GM20431 (cell line): ENCODE measurements around the gene ADCK1.
"Not testable (repeated sequence)": the region's sequence is repeated elsewhere in the genome, so short reads cannot be mapped to it uniquely, and the experiment has no call there.

Experiments
- in situ Hi-C: fragments of 300-500 bp; cut with MseI, MboI; formaldehyde crosslinking; loops from one replicate; pipeline ENCODE4 v1.15.0; 2020; ENCODE audit warnings: low sequenced_read_pairs; ENCODE audit not compliant: unreplicated experiment

ADCK1 gene

DNA sequence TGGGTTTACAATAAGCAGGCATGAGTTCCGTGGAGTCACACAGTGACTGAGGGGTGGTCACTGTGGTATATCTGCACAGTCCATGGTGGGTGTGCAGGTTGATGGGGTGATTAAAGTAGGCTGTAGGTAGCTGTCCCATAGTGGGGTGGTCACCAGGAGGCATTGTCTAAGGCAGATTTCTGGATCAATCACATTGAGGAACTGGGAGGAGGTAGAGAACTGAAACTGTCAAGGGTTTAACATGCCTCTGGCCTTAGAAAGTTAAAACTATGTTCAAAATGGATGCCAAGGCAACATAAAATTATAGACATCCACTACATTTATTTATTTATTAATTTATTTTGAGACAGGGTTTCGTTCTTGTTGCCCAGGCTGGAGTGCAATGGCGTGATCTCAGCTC is 8.3 kb downstream of the ADCK1 start:
- in situ Hi-C loops = no loop called here

DNA sequence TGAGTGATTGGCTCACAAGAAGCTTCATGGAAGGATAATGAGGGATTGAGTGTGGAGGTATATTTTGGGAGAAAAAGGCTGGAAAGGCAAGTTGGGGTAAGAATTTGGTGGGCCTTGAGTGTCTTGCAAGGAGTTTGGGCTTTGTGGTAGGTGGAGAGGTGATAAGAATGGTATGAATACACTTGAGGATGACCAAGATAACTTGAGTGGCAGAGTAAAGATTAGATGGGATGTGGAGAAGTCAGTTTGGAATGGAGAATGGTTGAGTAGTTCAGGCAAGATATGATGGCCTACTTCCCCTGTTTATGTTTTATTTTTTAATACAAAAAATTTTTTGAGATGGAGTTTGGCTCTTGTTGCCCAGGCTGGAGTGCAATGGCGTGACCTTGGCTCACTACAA is 9.1 kb downstream of the ADCK1 start:
- in situ Hi-C loops = no loop called here

DNA sequence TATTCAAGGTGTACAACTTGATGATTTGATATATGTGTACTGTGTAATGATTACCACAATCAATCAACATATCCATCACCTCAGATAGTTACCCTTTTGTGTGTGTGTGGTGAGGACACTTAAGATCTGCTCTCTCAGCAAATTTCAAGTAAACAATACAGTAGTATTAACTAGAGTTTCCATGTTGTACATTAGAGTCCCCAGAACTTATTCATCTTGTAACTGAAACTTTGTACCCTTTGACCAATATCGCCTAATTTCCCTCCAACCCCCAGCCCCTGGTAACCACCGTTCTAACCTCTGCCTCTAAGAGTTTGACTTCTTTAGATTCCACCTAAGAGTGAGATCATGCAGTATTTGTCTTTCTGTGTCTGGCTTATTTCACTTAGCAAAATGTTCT is 12.1 kb downstream of the ADCK1 start:
- in situ Hi-C loops = no loop called here

GRCh38 chr14:77812682-77813081 is 12.8 kb downstream of the ADCK1 start:
- in situ Hi-C loops = not testable (repeated sequence)

GRCh38 chr14:77822307-77822706 is 22.4 kb downstream of the ADCK1 start:
- in situ Hi-C loops = no loop called here

DNA sequence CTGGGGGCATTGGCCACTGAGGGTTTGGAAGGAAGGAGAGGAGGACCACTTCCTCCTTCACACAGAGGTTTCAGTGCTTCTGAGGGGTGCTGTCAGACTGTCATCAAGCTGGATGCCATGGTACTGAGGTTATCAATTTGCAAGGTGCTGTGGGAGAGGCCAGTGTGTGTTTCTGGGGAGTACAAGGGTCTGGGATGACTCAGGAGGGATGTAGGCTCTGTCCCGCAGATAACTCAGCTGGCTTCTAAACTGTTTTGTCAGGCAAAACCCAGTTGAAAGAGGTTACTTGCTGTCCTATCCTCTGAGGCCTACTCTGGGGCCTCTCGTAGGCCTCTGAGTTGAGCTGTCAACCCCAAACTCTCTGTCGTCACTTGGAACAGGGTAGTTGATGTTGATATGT is 22.8 kb downstream of the ADCK1 start:
- in situ Hi-C loops = no loop called here

DNA sequence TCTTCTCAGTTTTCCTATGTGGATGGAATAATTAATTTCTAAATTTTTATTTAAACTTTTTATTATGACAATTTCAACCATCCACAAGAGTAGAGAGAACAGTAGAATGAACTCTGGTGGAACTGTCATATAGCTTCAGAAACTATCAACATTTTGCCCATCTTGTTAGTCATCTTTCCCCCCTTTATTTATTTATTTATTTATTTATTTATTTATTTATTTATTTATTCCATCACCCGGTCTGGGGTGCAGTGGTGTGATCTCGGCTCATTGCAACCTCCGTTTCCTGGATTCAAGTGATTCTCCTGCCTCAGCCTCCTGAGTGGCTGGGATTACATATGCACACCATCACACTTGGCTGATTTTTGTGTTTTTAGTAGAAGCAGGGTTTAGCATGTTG is 23.5 kb downstream of the ADCK1 start:
- in situ Hi-C loops = no loop called here

- in situ Hi-C loops = no loop called here
These were observed 26.1 kb downstream of the ADCK1 start for GRCh38 chr14:77825895-77826519.

GRCh38 chr14:77830692-77831091 is 30.8 kb downstream of the ADCK1 start:
- in situ Hi-C loops = no loop called here

- in situ Hi-C loops = no loop called here
These were observed 32.4 kb downstream of the ADCK1 start for GRCh38 chr14:77832297-77832696.

GRCh38 chr14:77837926-77838325 is 38.0 kb downstream of the ADCK1 start:
- in situ Hi-C loops = no loop called here

DNA sequence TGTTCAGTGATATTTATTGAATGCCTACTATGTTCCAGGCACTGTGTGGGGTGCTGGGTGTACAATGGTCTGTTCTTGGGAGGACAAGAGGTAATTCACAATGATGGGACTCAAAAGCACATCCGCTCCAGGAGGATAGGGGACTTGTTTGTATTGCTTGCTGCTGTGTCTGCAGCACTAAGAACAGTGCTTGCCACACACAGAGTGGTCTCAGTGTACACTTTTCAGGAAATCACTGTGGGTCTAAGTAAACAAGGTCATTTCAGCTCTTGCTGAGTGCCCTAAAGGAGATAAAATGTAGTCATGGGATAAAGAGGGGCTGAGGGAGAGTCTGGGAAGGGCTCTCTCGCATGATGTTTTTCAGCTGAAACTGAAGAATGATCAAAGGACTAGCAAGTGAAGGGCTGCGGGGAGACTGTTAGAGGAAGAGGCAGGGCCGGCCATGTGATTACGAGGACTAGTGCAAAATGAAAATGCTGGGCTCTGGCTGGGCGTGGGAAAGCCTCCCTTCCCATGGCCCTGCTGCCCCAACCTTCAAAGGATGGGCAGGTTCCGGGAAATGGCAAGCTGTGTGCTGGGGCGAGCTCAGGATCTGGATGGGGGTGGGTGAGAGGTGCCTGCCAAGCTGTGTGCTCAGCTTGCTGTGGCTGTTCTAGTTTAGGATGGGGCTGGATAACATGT is 39.1 kb downstream of the ADCK1 start:
- in situ Hi-C loops = no loop called here

DNA sequence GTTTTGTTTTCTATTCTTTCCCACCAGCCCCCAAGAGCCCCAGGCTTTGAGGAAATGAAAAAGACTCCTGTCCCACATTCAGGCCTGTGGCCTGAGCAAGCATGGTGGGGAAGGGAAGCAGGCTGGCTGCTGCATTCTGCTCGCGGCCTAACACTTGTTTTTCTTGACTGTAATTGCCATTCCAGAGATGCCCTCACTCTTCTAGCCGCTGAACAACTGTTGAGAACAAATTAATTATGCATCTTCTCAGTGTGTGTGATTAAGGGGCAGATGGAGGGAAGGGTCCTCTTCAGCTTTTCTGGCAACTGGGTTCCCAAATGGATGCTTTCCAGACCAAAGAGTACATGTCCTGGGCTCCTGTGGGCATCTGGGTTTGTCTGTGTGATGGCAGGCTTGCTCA is 43.3 kb downstream of the ADCK1 start:
- in situ Hi-C loops = no loop called here

- in situ Hi-C loops = no loop called here
These were observed 43.7 kb downstream of the ADCK1 start for GRCh38 chr14:77843651-77844050.

DNA sequence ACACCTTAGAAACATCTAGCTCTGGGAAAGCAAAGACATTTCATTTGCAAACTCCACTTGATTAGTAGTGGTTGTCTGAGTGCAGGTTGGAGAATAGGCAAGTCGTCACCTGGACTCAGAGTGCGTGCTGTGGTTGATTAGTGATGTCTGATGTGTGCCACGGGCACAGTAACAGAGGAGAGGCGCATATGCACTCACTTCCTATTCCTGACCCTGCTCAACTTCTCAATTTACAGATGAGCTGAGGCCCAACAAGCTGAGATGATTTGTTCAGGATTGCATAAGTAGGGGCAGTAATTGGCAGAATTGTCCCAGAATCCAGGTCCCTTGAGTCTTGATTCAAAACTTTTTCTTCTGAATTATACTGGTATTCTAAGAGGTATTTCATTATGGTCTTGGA is 44.9 kb downstream of the ADCK1 start:
- in situ Hi-C loops = no loop called here

DNA sequence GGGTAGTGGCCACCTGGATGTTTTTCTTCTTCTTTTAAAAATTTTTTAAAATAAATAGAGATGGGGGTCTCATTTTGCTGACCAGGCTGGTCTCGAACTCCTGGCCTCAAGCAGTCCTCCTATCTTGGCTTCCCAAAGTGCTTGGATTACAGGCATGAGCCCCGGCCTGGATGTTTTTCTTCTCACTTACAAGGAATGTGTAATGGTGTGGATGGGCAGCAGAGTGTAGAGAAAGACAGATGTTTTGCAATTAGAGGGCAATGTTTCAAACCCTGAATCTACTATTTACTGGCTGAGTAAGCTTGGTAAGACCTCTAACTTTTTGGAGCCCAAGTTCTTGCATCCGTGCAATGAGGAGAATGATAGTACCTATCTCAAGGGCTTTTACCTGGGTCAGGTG is 48.1 kb downstream of the ADCK1 start:
- in situ Hi-C loops = no loop called here

GRCh38 chr14:77849711-77850110 is 49.8 kb downstream of the ADCK1 start:
- in situ Hi-C loops = loop anchor here (25.0 kb wide), 1 partner anchor 738 kb away; no protein-coding TSS in a partner anchor

DNA sequence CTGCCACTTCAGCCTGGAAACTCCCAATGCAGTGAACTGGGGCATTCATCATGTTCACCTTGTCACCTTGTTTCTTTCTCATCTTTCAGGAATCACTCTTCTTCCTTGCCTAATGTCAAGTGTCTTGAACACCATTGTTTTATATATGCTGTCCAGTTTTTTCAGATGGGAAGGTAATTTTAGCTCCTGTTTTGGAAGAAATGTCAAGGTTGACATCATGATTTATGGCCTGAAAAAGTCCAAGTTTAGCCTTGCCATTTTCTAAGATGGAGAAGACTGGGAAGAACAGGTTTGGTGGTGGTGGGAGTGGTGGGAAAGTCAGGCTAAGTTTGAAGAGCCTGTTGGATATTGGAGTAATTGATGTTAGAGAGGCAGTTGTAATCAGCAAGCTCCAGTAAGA is 54.0 kb downstream of the ADCK1 start:
- in situ Hi-C loops = loop anchor here (25.0 kb wide), 1 partner anchor 733 kb away; no protein-coding TSS in a partner anchor

- in situ Hi-C loops = loop anchor here (25.0 kb wide), 1 partner anchor 730 kb away; no protein-coding TSS in a partner anchor
These were observed 57.0 kb downstream of the ADCK1 start for GRCh38 chr14:77856941-77857340.

DNA sequence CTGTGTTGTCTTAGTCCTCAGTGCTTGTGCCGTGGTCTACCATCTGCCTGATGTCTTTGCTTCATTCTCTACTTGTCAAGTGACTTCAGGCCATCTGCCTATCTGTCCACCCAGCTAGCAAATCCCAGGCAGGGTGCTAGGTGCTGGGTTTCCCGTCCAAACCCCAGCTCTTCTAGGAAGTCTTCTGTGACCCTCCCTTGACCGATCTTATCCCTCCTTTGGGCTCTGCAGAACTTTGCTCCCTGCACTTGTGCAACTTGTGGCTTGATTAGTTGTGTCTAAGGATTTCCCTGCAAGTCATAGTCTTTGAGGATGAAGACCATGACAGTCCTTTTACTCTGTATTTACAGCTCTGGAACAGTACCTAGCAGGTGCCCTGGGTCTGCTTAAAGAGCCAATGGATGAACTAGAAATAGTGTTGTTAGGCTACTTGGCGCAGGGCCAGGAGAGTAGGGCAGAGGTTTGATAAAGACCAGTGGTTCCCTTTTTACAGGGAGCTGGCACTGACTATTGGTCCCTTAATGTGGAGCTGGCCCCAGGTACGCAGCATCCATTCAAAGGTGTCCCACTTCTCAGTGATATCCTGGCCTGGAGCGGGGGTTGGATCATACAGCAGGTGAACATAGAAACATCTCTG is 60.1 kb downstream of the ADCK1 start:
- in situ Hi-C loops = loop anchor here (25.0 kb wide), 1 partner anchor 727 kb away; no protein-coding TSS in a partner anchor

DNA sequence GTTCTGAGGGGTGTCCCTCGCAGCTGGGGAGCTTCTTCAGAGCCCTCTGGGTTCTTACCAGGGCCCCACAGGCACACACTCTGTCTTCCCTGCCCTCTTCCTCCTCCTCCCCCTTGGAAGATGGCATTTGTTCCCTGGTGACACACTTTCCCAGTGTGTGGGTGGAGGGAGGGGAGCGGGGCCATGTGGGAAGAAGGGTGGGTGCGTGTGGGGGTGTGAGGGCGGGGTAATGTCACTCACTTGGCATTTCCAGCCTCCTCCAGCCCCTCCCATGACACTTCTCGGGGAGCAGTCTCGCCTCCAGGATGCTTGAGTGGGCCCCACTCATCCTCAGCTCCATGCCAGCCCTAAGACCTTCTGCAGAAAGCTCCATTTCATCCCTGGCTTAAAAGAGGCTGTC is 61.3 kb downstream of the ADCK1 start:
- in situ Hi-C loops = loop anchor here (25.0 kb wide), 1 partner anchor 726 kb away; no protein-coding TSS in a partner anchor
